Measurements from ENCODE around the gene SULT1A1. TPM values are rescaled to one million over a fixed set of nuclear protein-coding genes. Genes with fewer than 3 reads are reported as not detected.
"Not testable (repeated sequence)": the region's sequence is repeated elsewhere in the genome, so short reads cannot be mapped to it uniquely, and the experiment has no call there.

SULT1A1 gene
- total RNA-seq, 1 experiment from 2014 or later: 5.3 TPM

- peaks cover 12% of the 10 kb centered on the region for H3K36me3 Mint-ChIP-seq (ENCODE audit: insufficient read depth, unreplicated experiment)
- H3K4me1 Mint-ChIP-seq (ENCODE audit: insufficient read depth, unreplicated experiment): peaks cover 11% of the 10 kb centered on the region
- no peak overlapping the region for H3K27ac Mint-ChIP-seq (ENCODE audit: low read depth, unreplicated experiment)
- no peak for DNase-seq (ENCODE audit: unreplicated experiment)
- H3K27me3 Mint-ChIP-seq (ENCODE audit: insufficient read depth, unreplicated experiment): no peaks in the 10 kb centered on the region
- H3K9me3 Mint-ChIP-seq (ENCODE audit: unreplicated experiment): no peaks in the 10 kb centered on the region
- no peak overlapping the region for H3K4me3 Mint-ChIP-seq (ENCODE audit: unreplicated experiment)
- CTCF ChIA-PET: interaction anchor here (0.7 kb wide), 1 partner anchor 368 kb away, joined by 5 read pairs; no protein-coding TSS in a partner anchor
- TF ChIP-seq, protein P1, sequence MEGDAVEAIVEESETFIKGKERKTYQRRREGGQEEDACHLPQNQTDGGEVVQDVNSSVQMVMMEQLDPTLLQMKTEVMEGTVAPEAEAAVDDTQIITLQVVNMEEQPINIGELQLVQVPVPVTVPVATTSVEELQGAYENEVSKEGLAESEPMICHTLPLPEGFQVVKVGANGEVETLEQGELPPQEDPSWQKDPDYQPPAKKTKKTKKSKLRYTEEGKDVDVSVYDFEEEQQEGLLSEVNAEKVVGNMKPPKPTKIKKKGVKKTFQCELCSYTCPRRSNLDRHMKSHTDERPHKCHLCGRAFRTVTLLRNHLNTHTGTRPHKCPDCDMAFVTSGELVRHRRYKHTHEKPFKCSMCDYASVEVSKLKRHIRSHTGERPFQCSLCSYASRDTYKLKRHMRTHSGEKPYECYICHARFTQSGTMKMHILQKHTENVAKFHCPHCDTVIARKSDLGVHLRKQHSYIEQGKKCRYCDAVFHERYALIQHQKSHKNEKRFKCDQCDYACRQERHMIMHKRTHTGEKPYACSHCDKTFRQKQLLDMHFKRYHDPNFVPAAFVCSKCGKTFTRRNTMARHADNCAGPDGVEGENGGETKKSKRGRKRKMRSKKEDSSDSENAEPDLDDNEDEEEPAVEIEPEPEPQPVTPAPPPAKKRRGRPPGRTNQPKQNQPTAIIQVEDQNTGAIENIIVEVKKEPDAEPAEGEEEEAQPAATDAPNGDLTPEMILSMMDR (IDR thresholded peaks at IDR 0.05; ENCODE audit: unreplicated experiment): no peak
- BruUV-seq (replicated peaks): no TSS peak
- intact Hi-C loops (cut with micrococcal nuclease): no loop called here
- POLR2A ChIA-PET: no interaction called here
These were observed 36.9 kb downstream of the SULT1A1 start for GRCh38 chr16:28572696-28573510.

GRCh38 chr16:28569968-28570752 lies 39.7 kb downstream of the SULT1A1 start:
- ChIA-PET CTCF (interaction anchor here (0.6 kb wide), 2 partner anchors 13 to 21 kb away, joined by 3 to 4 read pairs; no protein-coding TSS in a partner anchor), POLR2A (no interaction called here)
- no TSS peak for BruUV-seq (replicated peaks)
- TF ChIP-seq, protein P1 (IDR thresholded peaks at IDR 0.05; ENCODE audit: unreplicated experiment): no peak
- intact Hi-C loops (cut with micrococcal nuclease): no loop called here
- Mint-ChIP-seq H3K4me1 (ENCODE audit: insufficient read depth, unreplicated experiment) (peaks cover 11% of the 10 kb centered on the region), H3K27ac (ENCODE audit: low read depth, unreplicated experiment) (no peak overlapping the region), H3K4me3 (ENCODE audit: unreplicated experiment) (no peak overlapping the region), H3K27me3 (ENCODE audit: insufficient read depth, unreplicated experiment) (no peaks in the 10 kb centered on the region), H3K36me3 (ENCODE audit: insufficient read depth, unreplicated experiment) (peaks cover 18% of the 10 kb centered on the region), H3K9me3 (ENCODE audit: unreplicated experiment) (peaks cover 7% of the 10 kb centered on the region)
- DNase-seq (ENCODE audit: unreplicated experiment): no peak

GRCh38 chr16:28569021-28569420 lies 40.8 kb downstream of the SULT1A1 start:
- DNase-seq (ENCODE audit: unreplicated experiment): no peak
- ChIA-PET CTCF (interaction anchor here (0.6 to 1.2 kb wide), 2 partner anchors 14 to 28 kb away, joined by 3 read pairs; partner anchors contain the start of gene SULT1A2), POLR2A (interaction anchor here (0.9 to 1.3 kb wide), 3 partner anchors 9 to 15 kb away, joined by 3 to 5 read pairs (median 4); partner anchors contain the start of gene SGF29)
- no TSS peak for BruUV-seq (replicated peaks)
- Mint-ChIP-seq H3K27me3 (ENCODE audit: insufficient read depth, unreplicated experiment) (no peaks in the 10 kb centered on the region), H3K27ac (ENCODE audit: low read depth, unreplicated experiment) (peak overlapping the region; percentile 59), H3K9me3 (ENCODE audit: unreplicated experiment) (peaks cover 7% of the 10 kb centered on the region), H3K4me1 (ENCODE audit: insufficient read depth, unreplicated experiment) (peaks cover 6% of the 10 kb centered on the region), H3K36me3 (ENCODE audit: insufficient read depth, unreplicated experiment) (peaks cover 11% of the 10 kb centered on the region), H3K4me3 (ENCODE audit: unreplicated experiment) (no peak overlapping the region)
- intact Hi-C loops (cut with micrococcal nuclease): no loop called here
- TF ChIP-seq, protein P1 (IDR thresholded peaks at IDR 0.05; ENCODE audit: unreplicated experiment): no peak

GRCh38 chr16:28567292-28567691 lies 42.6 kb downstream of the SULT1A1 start:
- TF ChIP-seq, protein P1 (IDR thresholded peaks at IDR 0.05; ENCODE audit: unreplicated experiment): no peak
- H3K36me3 Mint-ChIP-seq (ENCODE audit: insufficient read depth, unreplicated experiment): peaks cover 6% of the 10 kb centered on the region
- H3K4me3 Mint-ChIP-seq (ENCODE audit: unreplicated experiment): no peak overlapping the region
- H3K9me3 Mint-ChIP-seq (ENCODE audit: unreplicated experiment): peaks cover 7% of the 10 kb centered on the region
- ChIA-PET CTCF (interaction anchor here (1.1 kb wide), 1 partner anchor 28 kb away, joined by 3 read pairs; no protein-coding TSS in a partner anchor), POLR2A (no interaction called here)
- intact Hi-C loops (cut with micrococcal nuclease): no loop called here
- H3K4me1 Mint-ChIP-seq (ENCODE audit: insufficient read depth, unreplicated experiment): peaks cover 6% of the 10 kb centered on the region
- no peak overlapping the region for H3K27ac Mint-ChIP-seq (ENCODE audit: low read depth, unreplicated experiment)
- DNase-seq (ENCODE audit: unreplicated experiment): no peak
- BruUV-seq (replicated peaks): no TSS peak
- H3K27me3 Mint-ChIP-seq (ENCODE audit: insufficient read depth, unreplicated experiment): no peaks in the 10 kb centered on the region

DNA sequence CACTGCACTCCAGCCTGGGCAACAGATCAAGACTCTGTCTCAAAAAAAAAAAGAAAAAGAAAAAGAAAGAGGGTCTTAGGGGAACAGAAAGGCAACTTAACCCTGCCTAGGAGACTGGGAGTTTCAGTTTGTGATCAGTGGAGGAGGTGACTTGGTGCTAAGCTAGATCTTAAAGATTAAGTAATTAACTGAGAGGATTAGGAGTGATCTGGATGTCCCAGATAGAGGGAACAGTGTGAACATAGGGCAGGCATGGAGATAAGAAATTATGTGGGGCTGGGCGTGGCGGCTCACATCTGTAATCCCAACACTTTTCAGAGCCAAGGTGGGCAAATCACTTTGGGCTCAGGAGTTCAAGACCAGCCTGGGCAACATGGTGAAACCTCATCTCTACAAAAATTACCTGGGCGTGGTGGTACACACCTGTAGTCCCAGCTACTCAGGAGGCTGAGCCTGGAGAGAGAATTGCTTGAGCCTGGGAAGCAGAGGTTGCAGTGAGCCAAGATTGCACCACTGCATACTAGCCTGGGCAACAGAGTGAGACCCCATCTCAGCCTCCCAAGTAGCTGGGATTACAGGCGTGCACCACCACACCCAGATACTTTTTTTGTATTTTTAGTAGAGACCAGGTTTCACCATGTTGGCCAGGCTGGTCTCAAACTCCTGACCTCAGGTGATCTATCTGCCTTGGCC lies 43.5 kb downstream of the SULT1A1 start:
- DNase-seq (ENCODE audit: unreplicated experiment); H3K9me3 Mint-ChIP-seq (ENCODE audit: unreplicated experiment): not testable (repeated sequence)
- CTCF ChIA-PET: interaction anchor here (0.6 to 1.0 kb wide), 2 partner anchors 12 to 29 kb away, joined by 3 read pairs; no protein-coding TSS in a partner anchor

More for the DNA sequence above, 43.5 kb downstream of the SULT1A1 start:
- H3K27me3 Mint-ChIP-seq (ENCODE audit: insufficient read depth, unreplicated experiment); H3K4me3 Mint-ChIP-seq (ENCODE audit: unreplicated experiment); intact Hi-C loops (cut with micrococcal nuclease); H3K4me1 Mint-ChIP-seq (ENCODE audit: insufficient read depth, unreplicated experiment); POLR2A ChIA-PET; H3K36me3 Mint-ChIP-seq (ENCODE audit: insufficient read depth, unreplicated experiment); H3K27ac Mint-ChIP-seq (ENCODE audit: low read depth, unreplicated experiment); BruUV-seq (replicated peaks): not testable (repeated sequence)

All from MCF 10A (cell line).